H1 (cell line): ENCODE results near the gene MRI1. TPM values are rescaled to one million over a fixed set of nuclear protein-coding genes. Genes with fewer than 3 reads are reported as not detected.

Experiments
- CTCF ChIA-PET: fragments of 300-600 bp; sonication (Branson Sonifier 250); formaldehyde crosslinking; loops from one replicate; lab custom pipeline; 2021; ENCODE audit not compliant: partially characterized antibody; lab: Charles Lee
- POLR2A ChIA-PET: fragments of 300-600 bp; sonication (Branson Sonifier 250); formaldehyde crosslinking; loops from one replicate; lab custom pipeline; 2021; ENCODE audit warnings: inconsistent platforms; ENCODE audit not compliant: partially characterized antibody; lab: Charles Lee
- DNase-seq, 2 experiments: peaks; one replicate each; pipeline versions ENCODE4 v3.0.0 to v3.0.0-alpha.2; 2010 to 2022; ENCODE audit warnings: low spot score in 2 of 2, low read depth in 1 of 2, mixed read lengths in 1 of 2
- FAIRE-seq: peaks from 2 replicates; lab custom pipeline; 2011; peaks lifted over from hg19 to GRCh38; lab: Jason Lieb, UNC
- H2AFZ ChIP-seq: 2 replicates; pipeline ENCODE4 v1.8.1; 2012; ENCODE audit warnings: low read length, inconsistent platforms
- H2AK5ac ChIP-seq: 2 replicates; pipeline ENCODE4 v1.6.1; 2013; ENCODE audit warnings: low read depth, low read length
- H2BK120ac ChIP-seq: replicated peaks from 2 replicates; pipeline ENCODE3; 2013; ENCODE audit warnings: low read depth, low read length, inconsistent platforms
- H2BK12ac ChIP-seq: 2 replicates; pipeline ENCODE4 v1.6.1; 2013; ENCODE audit warnings: low read depth, low read length
- H2BK15ac ChIP-seq: 2 replicates; pipeline ENCODE4 v1.6.1; 2013; ENCODE audit warnings: low read length
- H2BK20ac ChIP-seq: 2 replicates; pipeline ENCODE4 v1.6.1; 2013; ENCODE audit warnings: low read length
- H2BK5ac ChIP-seq: 2 replicates; pipeline ENCODE4 v1.6.1; 2013; ENCODE audit warnings: low read depth, low read length
- H3K14ac ChIP-seq: 2 replicates; pipeline ENCODE4 v1.6.1; 2013; ENCODE audit warnings: inconsistent platforms; ENCODE audit not compliant: insufficient read length
- H3K18ac ChIP-seq: 2 replicates; pipeline ENCODE4 v1.6.1; 2013; ENCODE audit warnings: low read length; ENCODE audit errors: extremely low read depth
- H3K23ac ChIP-seq: 2 replicates; pipeline ENCODE4 v1.6.1; 2013; ENCODE audit warnings: inconsistent platforms; ENCODE audit not compliant: insufficient read length
- H3K23me2 ChIP-seq: 2 replicates; pipeline ENCODE4 v1.6.1; 2013; ENCODE audit warnings: low read depth, low read length
- H3K27ac ChIP-seq: 2 replicates; pipeline ENCODE4 v1.6.1; 2011; ENCODE audit warnings: low read depth, low read length, inconsistent platforms
- H3K27me3 ChIP-seq, 4 experiments: replicated peaks in 1 of 4; 1 replicate in 1 of 4; 2 replicates in 3 of 4; pipeline versions ENCODE4 v1.6.1 to v1.8.1; 2011 to 2013; ENCODE audit warnings: low read length in 3 of 4, mild to moderate bottlenecking in 3 of 4, inconsistent platforms in 2 of 4, mixed read lengths in 2 of 4, moderate library complexity in 1 of 4; ENCODE audit not compliant: control insufficient read depth in 3 of 4, insufficient read depth in 3 of 4; ENCODE audit errors: extremely low read depth in 1 of 4
- H3K36me3 ChIP-seq, 4 experiments: 2 replicates each; pipeline versions ENCODE4 v1.6.1 to v1.8.1; 2011 to 2013; ENCODE audit warnings: mild to moderate bottlenecking in 4 of 4, low read length in 3 of 4, moderate library complexity in 2 of 4, control low read depth in 1 of 4, inconsistent platforms in 1 of 4; ENCODE audit not compliant: insufficient read depth in 4 of 4, control insufficient read depth in 2 of 4
- H3K4ac ChIP-seq: replicated peaks from 2 replicates; pipeline ENCODE3; 2013; ENCODE audit warnings: low read length, low read depth, mixed read lengths, inconsistent platforms; ENCODE audit not compliant: insufficient read length
- H3K4me1 ChIP-seq, 4 experiments: replicated peaks in 1 of 4; 1 replicate in 1 of 4; 2 replicates in 3 of 4; pipeline versions ENCODE4 v1.6.1 to v1.8.1; 2011 to 2013; ENCODE audit warnings: low read length in 3 of 4, inconsistent platforms in 2 of 4, mixed read lengths in 1 of 4; ENCODE audit not compliant: insufficient read depth in 4 of 4, control insufficient read depth in 3 of 4
- H3K4me2 ChIP-seq, 2 experiments: 2 replicates each; pipeline versions ENCODE4 v1.6.1 to v1.8.1; 2011 to 2013; ENCODE audit warnings: low read depth in 2 of 2, low read length in 2 of 2, control low read depth in 1 of 2, inconsistent platforms in 1 of 2, mild to moderate bottlenecking in 1 of 2; ENCODE audit not compliant: insufficient read depth in 1 of 2
- H3K4me3 ChIP-seq, 4 experiments: fragments of 200-600, 300-600 bp in 1 of 4; sonication (generic), shearing (Covaris generic), sonication (Bioruptor Twin) in 1 of 4; 2 replicates each; pipeline versions ENCODE4 v1.5.1 to v1.8.1; 2011 to 2016; ENCODE audit warnings: low read length in 4 of 4, low read depth in 3 of 4, control low read depth in 2 of 4, inconsistent platforms in 2 of 4, mild to moderate bottlenecking in 2 of 4, mixed read lengths in 1 of 4, moderate library complexity in 1 of 4; ENCODE audit not compliant: insufficient read depth in 2 of 4; ENCODE audit errors: extremely low read depth in 1 of 4
- H3K56ac ChIP-seq: replicated peaks from 2 replicates; pipeline ENCODE3; 2013; ENCODE audit warnings: low read depth, mild to moderate bottlenecking, mixed read lengths, low read length, inconsistent platforms; ENCODE audit not compliant: insufficient read length
- H3K79me1 ChIP-seq: 2 replicates; pipeline ENCODE4 v1.6.1; 2013; ENCODE audit warnings: low read depth, low read length, control low read depth
- H3K79me2 ChIP-seq, 2 experiments: 2 replicates each; pipeline versions ENCODE4 v1.6.1 to v1.8.1; 2012 to 2013; ENCODE audit warnings: low read length in 2 of 2, mild to moderate bottlenecking in 2 of 2, inconsistent platforms in 1 of 2; ENCODE audit not compliant: insufficient read depth in 2 of 2, control insufficient read depth in 1 of 2
- H3K9ac ChIP-seq, 4 experiments: replicated peaks in 1 of 4; 1 replicate in 1 of 4; 2 replicates in 3 of 4; pipeline versions ENCODE4 v1.6.1 to v1.8.1; 2011 to 2013; ENCODE audit warnings: low read depth in 3 of 4, low read length in 3 of 4, control low read depth in 2 of 4, mild to moderate bottlenecking in 2 of 4, moderate library complexity in 2 of 4, inconsistent platforms in 1 of 4; ENCODE audit errors: extremely low read depth in 1 of 4
- H3K9me3 ChIP-seq, 2 experiments: 2 replicates each; pipeline versions ENCODE4 v1.6.1 to v1.8.1; 2012 to 2013; ENCODE audit warnings: mild to moderate bottlenecking in 2 of 2, moderate library complexity in 2 of 2, control low read depth in 1 of 2, inconsistent platforms in 1 of 2, low read depth in 1 of 2, low read length in 1 of 2, mixed read lengths in 1 of 2; ENCODE audit not compliant: insufficient read depth in 2 of 2
- H4K20me1 ChIP-seq, 2 experiments: replicated peaks in 1 of 2; 2 replicates each; pipeline versions ENCODE3 to v1.8.1; 2011 to 2013; ENCODE audit warnings: inconsistent platforms in 2 of 2, low read length in 2 of 2, mild to moderate bottlenecking in 1 of 2; ENCODE audit not compliant: insufficient read depth in 2 of 2, control insufficient read depth in 1 of 2
- H4K5ac ChIP-seq: 2 replicates; pipeline ENCODE4 v1.6.1; 2013; ENCODE audit warnings: low read length, low read depth, mixed read lengths, inconsistent platforms; ENCODE audit not compliant: insufficient read length
- H4K8ac ChIP-seq: 2 replicates; pipeline ENCODE4 v1.8.0; 2013; ENCODE audit warnings: mild to moderate bottlenecking, moderate library complexity, low read length, inconsistent platforms; ENCODE audit not compliant: insufficient read depth; ENCODE audit errors: extremely low read depth
- H4K91ac ChIP-seq: replicated peaks from 2 replicates; pipeline ENCODE3; 2013; ENCODE audit warnings: low read length, mixed read lengths, inconsistent platforms; ENCODE audit not compliant: insufficient read length
- ASH2L ChIP-seq: fragments of 200-600, 300-600 bp; sonication (generic); IDR thresholded peaks from one replicate; pipeline ENCODE4 v1.7.1; 2017; ENCODE audit warnings: low read length
- EP300 ChIP-seq, 2 experiments: IDR thresholded peaks; 1 replicate in 1 of 2; 2 replicates in 1 of 2; pipeline ENCODE4 v1.6.1; 2011 to 2012; ENCODE audit warnings: low read depth in 2 of 2, low read length in 2 of 2, mild to moderate bottlenecking in 2 of 2, borderline replicate concordance in 1 of 2, inconsistent platforms in 1 of 2, moderate library complexity in 1 of 2
- KDM1A ChIP-seq: fragments of 200-600, 300-600 bp; sonication (generic); IDR thresholded peaks from 2 replicates; pipeline ENCODE4 v1.7.1; 2016; ENCODE audit warnings: mild to moderate bottlenecking, low read length, borderline replicate concordance
- KDM4A ChIP-seq: IDR thresholded peaks from one replicate; pipeline ENCODE4 v1.7.1; 2012; ENCODE audit warnings: low read depth, mild to moderate bottlenecking, moderate library complexity, low read length, inconsistent platforms; ENCODE audit not compliant: severe bottlenecking
- MAX ChIP-seq: IDR thresholded peaks from 2 replicates; pipeline ENCODE4 v1.6.1; 2012; ENCODE audit warnings: inconsistent platforms
- POLR2AphosphoS5 ChIP-seq: IDR thresholded peaks from 2 replicates; pipeline ENCODE4 v1.6.1; 2011; ENCODE audit warnings: low read depth, low read length
- RBBP5 ChIP-seq: IDR thresholded peaks from 2 replicates; pipeline ENCODE4 v1.7.1; 2012; ENCODE audit warnings: low read depth, mild to moderate bottlenecking, inconsistent platforms, low read length, moderate library complexity, borderline replicate concordance
- RXRA ChIP-seq: IDR thresholded peaks from 2 replicates; pipeline ENCODE4 v1.6.1; 2011; ENCODE audit warnings: low read depth, mild to moderate bottlenecking, low read length, moderate library complexity; ENCODE audit not compliant: insufficient read depth
- SRF ChIP-seq: IDR thresholded peaks from 2 replicates; pipeline ENCODE4 v1.6.1; 2011; ENCODE audit warnings: mild to moderate bottlenecking, low read depth, low read length, moderate library complexity
- TAF1 ChIP-seq: IDR thresholded peaks from 2 replicates; pipeline ENCODE4 v1.6.1; 2011; ENCODE audit warnings: mild to moderate bottlenecking, low read depth, low read length
- WGBS, 2 experiments: shearing (Covaris generic) in 1 of 2; methylation state at CpG; one replicate each; pipeline versions ENCODE4 v1.1.6 to v1.1.7; 2013 to 2015; ENCODE audit warnings: low lambda C conversion rate in 2 of 2, mixed read lengths in 2 of 2, inconsistent platforms in 1 of 2, low coverage in 1 of 2, missing lambda C conversion rate in 1 of 2; ENCODE audit not compliant: insufficient replicate concordance in 2 of 2, insufficient coverage in 1 of 2, insufficient read length in 1 of 2; ENCODE audit errors: extremely low coverage in 1 of 2, missing lambda C conversion rate in 1 of 2; 5-methylcytosine and 5-hydroxymethylcytosine counted together
- polyA plus RNA-seq, 7 experiments: library from polyadenylated mRNA; depleted of rRNA in 3 of 7; stranded (reverse) in 5 of 7; unstranded in 2 of 7; fragments of >200 nt in 5 of 7; fragments of 200-250 nt in 2 of 7; gene quantifications; 1 replicate in 5 of 7; 2 replicates in 1 of 7; 4 replicates in 1 of 7; pipeline versions ENCODE4 v1.2.1 to v1.2.3, GENCODE V29; 2011 to 2013; ENCODE audit warnings: missing spikeins in 2 of 7, mixed read lengths in 2 of 7
- total RNA-seq: library from RNA; stranded (reverse); fragmentation: NEBNext Ultra II Directional; extraction: Animal tissue kit (Norgen Biotek cat#: 25700); gene quantifications from 2 replicates; pipeline ENCODE4 v1.2.1, GENCODE V29; 2021
- TF ChIP-seq, protein P1 (sequence below): IDR thresholded peaks from 2 replicates; pipeline ENCODE4 v1.6.1; 2011; ENCODE audit warnings: low read length, improper control_type of control experiment

The MRI1 gene
- total and polyA plus RNA-seq, 2 of the 8 experiments (the other 6 are each of a cell fraction or from before 2014, with no cell fraction given), result 24.5 to 29.5 TPM

- Histone ChIP-seq H2AK5ac (no peak overlapping the region), H3K36me3 (no peaks in the 10 kb centered on the region), H3K18ac (no peak overlapping the region), H3K9me3 (no peaks in the 10 kb centered on the region), H3K23ac (no peak overlapping the region), H3K27ac (0 out of 2 replicates have a peak overlapping the region, but pooled peaks have one; percentile 55), H3K14ac (no peak overlapping the region), H3K79me1 (peaks cover 5% of the 10 kb centered on the region; the same call in 1 of the 2 replicates), H3K4me3 (peak overlapping the region; percentile 38 to 63 (median 48); a peak in 6 of 8 replicates), H2BK12ac (peak overlapping the region; percentile 98; the same call in 1 of the 2 replicates), H4K8ac (peak overlapping the region; percentile 96; the same call in 1 of the 2 replicates), H4K5ac (peak overlapping the region; percentile 18), H3K4me2 (peak overlapping the region; percentile 44 to 56; a peak in 2 of 4 replicates), H3K4ac (peak overlapping the region; percentile 55), H2BK5ac (peak overlapping the region; percentile 52; the same call in 1 of the 2 replicates), H3K4me1 (peaks cover 0 to 7% (median 4%) of the 10 kb centered on the region in 4 experiments; a peak in 4 of 7 replicates), H2AFZ (no peak overlapping the region), H4K91ac (no peak overlapping the region), H3K27me3 (no peaks in the 10 kb centered on the region), H2BK15ac (no peak overlapping the region), H4K20me1 (peaks cover 0 to 3% of the 10 kb centered on the region in 2 experiments), H3K79me2 (peaks cover 0 to 12% of the 10 kb centered on the region in 2 experiments; a peak in 1 of 4 replicates), H3K23me2 (peaks cover 8% of the 10 kb centered on the region; the same call in 1 of the 2 replicates), H3K56ac (peak overlapping the region; percentile 19), H2BK20ac (no peak overlapping the region), H2BK120ac (no peak overlapping the region), H3K9ac (no peak overlapping the region; a peak in 1 of 7 replicates)
- FAIRE-seq (no peak), DNase-seq (no peak)
- ChIA-PET CTCF (interaction anchor here (1.3 to 5.5 kb wide), 3 partner anchors 10 to 68 kb away, joined by 3 to 42 read pairs (median 4); no protein-coding TSS in a partner anchor), POLR2A (interaction anchor here (1.3 to 6.7 kb wide), 9 partner anchors 10 to 77 kb away, joined by 4 to 60 read pairs (median 14); partner anchors contain the start of gene C19orf53)
- 88% methylated on average over 4 of the region's 8 CpGs; no CpG with 5 or more reads in 1 of the 2 experiments for WGBS, 2 experiments
- TF ChIP-seq KDM1A, result no peak
- TF ChIP-seq RBBP5, result no peak
- TF ChIP-seq TAF1, result no peak
- TF ChIP-seq SRF, result no peak
- TF ChIP-seq KDM4A, result no peak
- TF ChIP-seq, protein P1, sequence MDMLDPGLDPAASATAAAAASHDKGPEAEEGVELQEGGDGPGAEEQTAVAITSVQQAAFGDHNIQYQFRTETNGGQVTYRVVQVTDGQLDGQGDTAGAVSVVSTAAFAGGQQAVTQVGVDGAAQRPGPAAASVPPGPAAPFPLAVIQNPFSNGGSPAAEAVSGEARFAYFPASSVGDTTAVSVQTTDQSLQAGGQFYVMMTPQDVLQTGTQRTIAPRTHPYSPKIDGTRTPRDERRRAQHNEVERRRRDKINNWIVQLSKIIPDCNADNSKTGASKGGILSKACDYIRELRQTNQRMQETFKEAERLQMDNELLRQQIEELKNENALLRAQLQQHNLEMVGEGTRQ, result no peak
- no peak for TF ChIP-seq ASH2L
- TF ChIP-seq POLR2AphosphoS5, result no peak
- no peak for TF ChIP-seq RXRA
- no peak for TF ChIP-seq EP300 (IDR thresholded peaks at IDR 0.05; ENCODE audit: borderline replicate concordance in 1 of 2, low read depth in 2 of 2, low read length in 2 of 2)
- no peak for TF ChIP-seq MAX
These were observed 30.1 kb downstream of the MRI1 start for GRCh38 chr19:13794398-13794756.
